Measurements from ENCODE around the gene CTDSP1. TPM values are rescaled to one million over a fixed set of nuclear protein-coding genes. Genes with fewer than 3 reads are reported as not detected.
A peak's percentile ranks its signal among the peaks of the same experiment; 100 is the strongest.

The CTDSP1 gene
- total and polyA plus RNA-seq, 10 donors: 65.6 to 184 (median 135) TPM

DNA sequence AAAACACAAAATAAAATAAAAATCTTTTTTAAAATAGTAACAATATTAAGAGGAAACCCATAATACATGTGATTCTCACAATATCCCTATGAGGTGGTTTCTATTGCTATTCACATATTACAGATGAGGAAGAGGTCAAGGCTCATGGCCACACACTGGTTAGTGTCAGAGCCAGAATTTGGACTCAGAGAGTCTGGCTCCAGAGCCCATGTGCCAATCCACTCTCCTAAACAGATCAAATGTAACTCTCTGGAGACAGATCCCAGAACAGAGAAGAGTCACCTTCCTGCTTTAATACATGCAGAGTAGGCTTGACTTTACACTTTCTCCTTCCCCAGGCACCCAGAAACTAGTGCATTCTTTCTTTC is 27.7 kb upstream of the CTDSP1 start:
- Histone ChIP-seq H3K27me3 (replicated peaks in 1 of 7) (no peaks in the 10 kb centered on the region), H3K36me3 (no peaks in the 10 kb centered on the region), H3K4me3 (peak overlapping the region in 1 of 8 donors; percentile 68), H3K27ac (peak overlapping the region in 7 of 8 donors; percentile 91 to 97 (median 93)), H3K9me3 (peaks cover 0 to 3% (median under 1%) of the 10 kb centered on the region in 8 donors), H3K4me1 (peaks cover 0 to 66% (median 39%) of the 10 kb centered on the region in 6 donors)
- TF ChIP-seq POLR2AphosphoS5 (IDR thresholded peaks at IDR 0.05): no peak
- TF ChIP-seq CTCF (IDR thresholded peaks at IDR 0.05 in 8 of 11, conservative IDR thresholded peaks at IDR 0.05 in 3 of 11): no peak
- TF ChIP-seq POLR2A (IDR thresholded peaks at IDR 0.05): no peak
- intact Hi-C loops (cut with DNase I; ENCODE audit: low total_unique reads): no loop called here
- peak; percentile 17 for DNase-seq

DNA sequence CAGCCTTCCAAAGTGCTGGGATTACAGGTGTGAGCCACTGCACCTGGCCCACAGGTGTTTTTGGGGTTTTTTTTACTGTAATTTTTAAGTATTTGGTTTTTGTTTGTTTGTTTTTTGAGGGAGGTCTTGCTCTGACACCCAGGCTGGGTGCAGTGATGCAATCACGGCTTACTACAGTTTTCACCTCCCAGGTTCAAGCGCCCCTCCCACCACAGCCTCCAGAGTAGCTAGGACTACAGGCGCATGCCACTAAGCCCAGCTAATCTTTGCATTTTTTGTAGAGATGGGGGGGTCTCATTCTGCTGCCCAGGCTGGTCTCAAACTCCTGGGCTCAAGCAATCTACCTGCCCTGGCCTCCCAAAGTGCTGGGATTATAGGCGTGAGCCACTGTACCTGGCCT is 24.9 kb upstream of the CTDSP1 start:
- Histone ChIP-seq H3K27ac (peak overlapping the region in 1 of 8 donors; percentile 28), H3K27me3 (replicated peaks in 1 of 7) (no peaks in the 10 kb centered on the region), H3K4me3 (no peak overlapping the region), H3K9me3 (no peaks in the 10 kb centered on the region), H3K4me1 (peaks cover 0 to 48% (median 18%) of the 10 kb centered on the region in 6 donors), H3K36me3 (no peaks in the 10 kb centered on the region)
- no peak for DNase-seq
- WGBS, 5 donors: 57 to 86% (median 73%) methylated on average over 4 of the region's 4 CpGs
- no peak for TF ChIP-seq POLR2AphosphoS5 (IDR thresholded peaks at IDR 0.05)
- TF ChIP-seq CTCF (IDR thresholded peaks at IDR 0.05 in 8 of 11, conservative IDR thresholded peaks at IDR 0.05 in 3 of 11): no peak
- no peak for TF ChIP-seq POLR2A (IDR thresholded peaks at IDR 0.05)
- intact Hi-C loops (cut with DNase I; ENCODE audit: low total_unique reads): no loop called here

DNA sequence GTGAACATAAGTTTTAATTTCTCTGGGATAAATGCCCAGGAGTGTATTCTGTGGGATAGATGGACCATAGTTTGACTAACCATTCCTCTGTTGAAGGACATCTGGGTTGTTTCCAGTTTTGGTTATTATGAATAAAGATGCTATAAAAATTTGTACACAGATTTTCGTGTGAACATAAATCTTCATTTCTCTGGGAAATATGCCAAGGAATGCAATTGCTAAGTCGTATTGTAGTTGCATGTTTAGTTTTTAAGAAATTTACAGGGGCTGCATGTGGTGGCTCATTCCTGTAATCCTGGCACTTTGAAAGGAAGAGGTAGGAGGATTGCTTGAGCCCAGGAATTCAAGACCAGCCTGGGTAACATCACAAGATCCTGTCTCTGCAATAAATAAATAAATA is 24.5 kb upstream of the CTDSP1 start:
- no peaks in the 10 kb centered on the region for H3K9me3 ChIP-seq
- 33 to 56% (median 45%) methylated on average over 2 of the region's 2 CpGs for WGBS, 5 donors
- no peaks in the 10 kb centered on the region for H3K27me3 ChIP-seq (replicated peaks in 1 of 7)
- no peaks in the 10 kb centered on the region for H3K36me3 ChIP-seq
- DNase-seq: no peak
- intact Hi-C loops (cut with DNase I; ENCODE audit: low total_unique reads): no loop called here
- no peak overlapping the region for H3K4me3 ChIP-seq
- TF ChIP-seq CTCF (IDR thresholded peaks at IDR 0.05 in 8 of 11, conservative IDR thresholded peaks at IDR 0.05 in 3 of 11) (no peak), POLR2A (IDR thresholded peaks at IDR 0.05) (no peak), POLR2AphosphoS5 (IDR thresholded peaks at IDR 0.05) (no peak)
- peak overlapping the region in 1 of 8 donors; percentile 28 for H3K27ac ChIP-seq
- peaks cover 0 to 44% (median 15%) of the 10 kb centered on the region in 6 donors for H3K4me1 ChIP-seq

DNA sequence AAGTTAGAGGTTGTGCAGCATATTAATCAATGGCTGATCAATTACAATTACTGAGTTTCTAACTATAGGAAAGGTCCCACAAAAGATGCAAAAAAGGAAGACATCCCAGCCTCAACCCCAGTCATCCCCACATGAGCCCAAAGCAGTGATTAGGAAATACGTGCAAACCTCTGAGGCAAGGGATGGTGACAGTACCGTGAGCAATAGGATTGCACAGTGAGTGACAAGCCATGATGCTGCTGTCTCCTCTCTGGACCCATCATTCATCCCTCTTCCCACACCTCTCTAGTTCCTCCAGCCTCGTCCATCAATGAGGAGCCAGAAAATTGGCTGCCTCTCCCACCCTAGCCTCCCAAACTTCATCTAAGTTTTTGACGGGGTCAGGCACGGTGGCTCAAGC is 21.6 kb upstream of the CTDSP1 start:
- H3K4me1 ChIP-seq: peaks cover 0 to 24% (median 0%) of the 10 kb centered on the region in 6 donors
- H3K27me3 ChIP-seq (replicated peaks in 1 of 7): no peaks in the 10 kb centered on the region
- H3K27ac ChIP-seq: peak overlapping the region in 7 of 8 donors; percentile 29 to 87 (median 79)
- H3K36me3 ChIP-seq: no peaks in the 10 kb centered on the region
- 66 to 75% (median 73%) methylated on average over 5 of the region's 5 CpGs for WGBS, 5 donors
- H3K9me3 ChIP-seq: no peaks in the 10 kb centered on the region
- TF ChIP-seq CTCF (IDR thresholded peaks at IDR 0.05 in 8 of 11, conservative IDR thresholded peaks at IDR 0.05 in 3 of 11) (no peak), POLR2AphosphoS5 (IDR thresholded peaks at IDR 0.05) (peak in 1 of 3 donors; percentile 84), POLR2A (IDR thresholded peaks at IDR 0.05) (no peak)
- no peak for DNase-seq
- intact Hi-C loops (cut with DNase I; ENCODE audit: low total_unique reads): no loop called here
- H3K4me3 ChIP-seq: peak overlapping the region in 1 of 8 donors; percentile 35

All from spleen (tissue), 11 donors.